ENCODE data around the gene ITPKB.
A peak's percentile ranks its signal among the peaks of the same experiment; 100 is the strongest.

GRCh38 chr1:226643611-226644540, 95.2 kb downstream of the ITPKB start:
- TF ChIP-seq CTCF (conservative IDR thresholded peaks at IDR 0.05; ENCODE audit: low read depth in 2 of 2): 0 out of 4 replicates have a peak, but pooled peaks of 1 of the 2 experiments have one; percentile 10
- TF ChIP-seq EZH2 (IDR thresholded peaks at IDR 0.05; ENCODE audit: low read depth, unreplicated experiment): no peak
- no peak for TF ChIP-seq POLR2AphosphoS5 (IDR thresholded peaks at IDR 0.05; ENCODE audit: low read depth)
- no peak for TF ChIP-seq REST (IDR thresholded peaks at IDR 0.05; ENCODE audit: unreplicated experiment)
- TF ChIP-seq EZH2phosphoT487 (IDR thresholded peaks at IDR 0.05; ENCODE audit: unreplicated experiment): no peak
- no peak for TF ChIP-seq CREB1 (CRISPR knock-in tag; IDR thresholded peaks at IDR 0.05; ENCODE audit: low read depth)
- TF ChIP-seq STAT1 (IDR thresholded peaks at IDR 0.05; ENCODE audit: unreplicated experiment): no peak
- TF ChIP-seq ZNF331 (CRISPR knock-in tag; IDR thresholded peaks at IDR 0.05; ENCODE audit: low read depth): no peak
- TF ChIP-seq JUNB (IDR thresholded peaks at IDR 0.05; ENCODE audit: unreplicated experiment): no peak

Measured in GM23338 (cell line).